Renal cortex interstitium (tissue), 11 donors: ENCODE results near the gene CRB2. TPM values are rescaled to one million over a fixed set of nuclear protein-coding genes. Genes with fewer than 3 reads are reported as not detected.

ENCODE experiments used
- DNase-seq, 11 donors: peaks; one replicate each; pipeline ENCODE4 v3.0.0-alpha.2; 2013; ENCODE audit warnings: low read depth in 9 of 11, low spot score in 4 of 11; ENCODE audit errors: extremely low read depth in 1 of 11
- polyA plus RNA-seq, 3 donors: library from polyadenylated mRNA; unstranded; fragments of 120-200 nt; gene quantifications; one replicate each; pipeline ENCODE4 v1.2.1, GENCODE V29; 2013; ENCODE audit not compliant: insufficient read length in 3 of 3

The CRB2 gene
- polyA plus RNA-seq, 3 donors = 20.0 to 30.0 (median 27.5) TPM

DNA sequence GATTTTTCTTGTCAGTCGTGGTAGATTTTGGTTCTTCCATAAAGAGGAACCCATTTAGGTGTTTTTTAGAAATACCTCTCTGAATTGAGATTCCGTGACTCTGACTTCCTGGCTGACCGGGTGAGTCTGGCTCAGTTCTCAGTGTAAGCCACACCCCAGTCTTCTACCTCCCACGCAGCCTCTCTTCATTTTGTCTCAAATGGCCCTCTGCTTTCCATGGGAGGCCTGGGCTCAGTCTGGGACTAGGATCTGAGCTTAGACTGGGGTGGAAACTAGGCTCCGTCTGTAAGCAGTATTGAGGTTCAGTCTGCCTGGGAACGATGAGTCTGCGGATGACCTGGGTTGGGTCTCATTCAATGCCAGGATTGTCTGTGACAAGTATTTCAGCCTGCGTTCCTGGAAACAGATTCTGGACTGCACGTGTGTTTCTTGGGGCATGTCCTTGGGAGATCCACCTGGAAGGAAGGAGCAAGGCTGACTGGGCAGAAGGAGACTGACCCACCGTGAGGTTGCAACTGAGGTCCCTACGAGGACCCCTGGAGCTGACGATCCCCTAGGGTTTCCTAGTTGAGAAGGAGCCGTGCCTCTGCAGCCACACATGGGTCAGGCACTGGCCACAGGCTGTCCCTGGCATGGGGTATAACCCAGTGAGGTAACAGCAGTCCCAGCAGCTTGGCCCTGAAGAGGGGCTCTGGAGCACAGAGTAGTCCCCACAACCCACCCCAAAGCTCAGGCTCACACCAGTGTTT is 12.4 kb upstream of the CRB2 start:
- DNase-seq = no peak

DNA sequence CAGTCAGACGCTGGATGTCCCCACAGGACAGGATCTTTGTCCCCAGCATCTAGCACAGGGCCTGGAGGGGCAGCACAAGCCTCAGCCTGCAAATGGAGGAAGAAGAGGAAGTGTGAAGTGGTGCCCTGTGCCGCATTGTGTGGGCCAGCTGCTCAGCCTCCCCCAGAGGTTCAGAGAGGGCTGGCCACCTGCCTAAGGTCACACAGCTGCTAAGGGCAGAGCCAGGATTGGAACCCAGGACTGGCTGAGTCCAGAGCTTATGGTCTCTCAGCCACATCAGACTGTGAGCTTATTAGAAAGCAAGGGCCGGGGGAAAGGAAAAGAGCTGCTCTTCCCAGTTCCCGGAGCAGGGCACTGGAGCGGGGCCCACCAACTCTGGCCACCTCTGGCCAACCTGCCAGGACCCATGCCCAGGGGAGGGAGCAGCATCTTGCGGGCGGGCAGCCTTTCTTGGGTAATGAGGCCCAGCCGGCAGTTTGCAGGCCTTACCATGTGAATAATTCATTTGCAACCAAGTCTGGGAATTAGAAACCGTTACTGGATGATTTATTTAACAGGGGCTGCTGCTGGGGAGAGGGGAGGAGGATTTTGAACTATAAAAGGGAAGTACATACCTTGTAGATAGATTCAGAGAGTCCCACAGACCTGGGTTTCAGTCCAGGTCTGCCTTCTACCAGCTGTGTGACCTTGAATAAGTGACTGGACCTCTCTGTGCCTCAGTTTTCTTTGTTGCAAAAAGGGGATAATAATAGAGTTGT is 11.6 kb upstream of the CRB2 start:
- no peak for DNase-seq

DNA sequence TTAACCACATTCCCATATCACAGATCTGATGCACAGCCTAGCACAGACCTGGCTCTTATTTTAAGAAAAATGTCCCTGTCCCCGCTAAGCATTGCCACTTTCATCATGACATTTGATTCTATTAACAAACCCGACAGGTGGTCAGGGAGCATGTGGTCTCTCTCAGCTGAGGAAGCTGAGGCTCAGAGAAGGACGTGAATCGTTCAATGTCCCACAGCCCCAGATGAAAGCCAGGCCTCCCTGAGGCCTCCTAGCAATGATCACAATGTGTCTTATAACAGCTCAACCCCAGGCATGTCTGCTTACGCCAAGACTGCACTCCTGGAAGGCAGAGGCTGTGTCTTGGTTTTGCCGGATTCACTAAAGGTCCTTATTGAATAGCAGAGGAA is 10.4 kb upstream of the CRB2 start:
- no peak for DNase-seq

DNA sequence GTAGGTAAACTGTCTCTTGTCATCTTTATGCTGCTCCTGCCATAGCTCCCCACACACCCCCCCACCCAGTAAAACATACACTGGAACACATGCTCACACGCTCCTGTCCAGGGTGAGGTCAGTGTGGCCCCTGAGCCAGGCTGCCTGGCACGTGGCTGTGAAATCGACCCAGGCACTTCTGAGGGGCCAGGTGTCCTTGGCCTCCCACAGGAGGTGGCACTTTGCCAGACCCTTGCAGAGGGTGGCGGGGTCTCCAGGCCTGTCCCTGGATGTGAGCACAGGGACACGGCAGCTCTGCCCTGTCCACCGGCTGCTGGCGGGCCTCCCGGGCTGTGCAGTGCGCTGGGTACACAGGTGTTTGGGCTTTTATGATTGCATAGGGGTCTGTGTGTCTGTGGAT is 10.0 kb upstream of the CRB2 start:
- no peak for DNase-seq

DNA sequence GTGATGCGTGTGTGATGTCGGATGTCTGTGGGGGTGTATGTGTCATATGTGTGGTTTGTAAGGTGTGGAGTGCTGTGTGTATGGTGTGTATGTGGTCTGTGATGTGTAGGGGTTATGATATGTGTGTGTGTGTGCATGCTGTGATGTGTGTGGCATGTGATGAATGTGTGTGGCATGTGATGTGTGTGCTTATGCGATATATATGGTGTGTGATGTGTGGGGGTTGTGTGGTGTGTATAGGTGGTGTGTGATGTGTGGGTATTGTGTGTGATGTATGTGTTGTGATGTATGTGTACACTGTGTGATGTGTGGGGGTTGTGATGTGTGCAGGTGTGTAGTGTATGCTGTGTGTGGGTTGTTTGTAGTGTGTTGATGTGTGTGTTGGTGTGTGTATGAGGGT is 9.2 kb upstream of the CRB2 start:
- DNase-seq = no peak

DNA sequence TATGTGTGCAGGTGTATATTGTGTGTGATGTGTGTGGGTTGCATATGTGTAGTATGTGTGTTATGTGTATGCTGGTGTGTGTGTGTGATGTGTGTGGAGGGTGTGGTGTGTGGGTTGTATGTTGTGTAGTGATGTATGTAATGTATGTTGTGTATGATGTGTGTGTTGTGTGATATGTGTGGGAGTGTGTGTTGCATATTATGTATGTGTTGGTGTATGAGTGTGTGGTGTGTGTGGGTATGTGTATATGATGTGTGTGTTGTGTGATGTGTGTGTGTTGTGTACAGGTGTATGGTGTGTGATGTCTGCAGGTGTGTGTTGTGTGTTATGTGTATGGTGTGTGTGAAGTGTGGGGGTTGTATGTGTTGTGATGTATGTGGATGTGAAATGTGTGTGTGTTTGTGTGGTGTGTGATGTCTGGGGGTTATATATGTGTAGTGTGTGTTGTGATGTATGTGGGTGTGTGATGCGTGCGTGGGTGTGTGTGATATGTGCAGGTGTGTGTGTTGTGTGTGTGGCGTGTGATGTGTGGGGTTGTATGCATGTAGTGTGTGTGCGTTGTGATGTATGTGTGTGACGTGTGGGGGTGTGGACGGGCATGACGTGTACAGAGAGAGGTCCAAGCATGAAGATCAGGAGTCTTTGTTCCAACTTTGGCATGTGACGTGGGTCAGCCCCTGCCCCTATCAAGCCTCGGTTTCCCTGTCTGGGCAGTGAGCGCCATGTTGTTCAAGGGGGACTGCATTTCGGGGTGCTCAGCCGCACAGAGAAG is 8.5 kb upstream of the CRB2 start:
- no peak for DNase-seq

DNA sequence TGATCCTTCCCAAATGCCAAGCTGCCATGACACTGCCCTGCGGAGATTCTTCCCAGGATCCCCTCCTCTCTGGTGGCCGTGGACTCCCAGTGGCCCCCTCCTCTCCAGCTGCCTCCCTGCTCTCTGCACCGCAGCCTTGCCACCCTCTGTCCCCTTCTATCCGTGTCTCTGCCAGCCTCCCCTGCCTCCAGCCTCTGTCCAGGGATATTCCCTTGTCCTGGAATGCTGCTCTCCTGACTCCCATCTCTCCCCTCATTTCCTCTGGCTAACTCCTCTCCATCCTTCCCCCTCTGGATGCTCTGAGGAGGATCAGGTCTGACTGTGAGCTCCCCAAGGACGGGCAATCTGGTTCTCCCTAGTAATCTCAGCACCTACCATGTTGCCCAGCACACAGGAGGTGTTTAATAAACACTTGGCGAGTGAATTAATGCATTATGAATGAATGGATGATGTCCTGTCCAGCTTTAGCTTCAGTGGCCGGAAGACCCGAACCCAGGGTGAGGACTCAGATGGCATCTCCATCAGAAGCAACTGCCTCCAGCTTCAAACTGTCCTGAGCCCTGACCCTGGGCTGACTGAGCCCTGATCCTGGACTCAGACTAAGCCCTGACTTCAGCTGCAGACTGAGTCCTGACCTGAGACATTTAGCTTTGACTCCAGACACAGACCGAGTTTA is 7.5 kb upstream of the CRB2 start:
- no peak for DNase-seq

DNA sequence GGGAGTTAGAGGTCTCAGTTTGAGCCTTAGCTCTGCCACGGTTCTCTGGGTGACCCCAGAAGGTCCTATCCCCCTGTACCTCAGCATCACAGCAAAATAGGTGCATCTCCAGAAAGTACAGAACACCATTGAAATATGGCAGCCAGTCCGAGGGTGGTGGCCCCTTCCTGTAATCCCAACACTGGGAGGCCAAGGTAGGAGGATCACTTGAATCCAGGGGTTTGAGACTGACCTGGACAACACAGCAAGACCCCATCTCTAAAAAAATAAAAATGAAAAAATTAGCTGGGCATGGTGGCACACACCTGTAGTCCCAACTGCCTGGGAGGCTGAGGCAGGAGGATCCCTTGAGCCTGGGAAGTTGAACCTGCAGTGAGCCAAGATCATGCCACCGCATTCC is 7.0 kb upstream of the CRB2 start:
- no peak for DNase-seq

DNA sequence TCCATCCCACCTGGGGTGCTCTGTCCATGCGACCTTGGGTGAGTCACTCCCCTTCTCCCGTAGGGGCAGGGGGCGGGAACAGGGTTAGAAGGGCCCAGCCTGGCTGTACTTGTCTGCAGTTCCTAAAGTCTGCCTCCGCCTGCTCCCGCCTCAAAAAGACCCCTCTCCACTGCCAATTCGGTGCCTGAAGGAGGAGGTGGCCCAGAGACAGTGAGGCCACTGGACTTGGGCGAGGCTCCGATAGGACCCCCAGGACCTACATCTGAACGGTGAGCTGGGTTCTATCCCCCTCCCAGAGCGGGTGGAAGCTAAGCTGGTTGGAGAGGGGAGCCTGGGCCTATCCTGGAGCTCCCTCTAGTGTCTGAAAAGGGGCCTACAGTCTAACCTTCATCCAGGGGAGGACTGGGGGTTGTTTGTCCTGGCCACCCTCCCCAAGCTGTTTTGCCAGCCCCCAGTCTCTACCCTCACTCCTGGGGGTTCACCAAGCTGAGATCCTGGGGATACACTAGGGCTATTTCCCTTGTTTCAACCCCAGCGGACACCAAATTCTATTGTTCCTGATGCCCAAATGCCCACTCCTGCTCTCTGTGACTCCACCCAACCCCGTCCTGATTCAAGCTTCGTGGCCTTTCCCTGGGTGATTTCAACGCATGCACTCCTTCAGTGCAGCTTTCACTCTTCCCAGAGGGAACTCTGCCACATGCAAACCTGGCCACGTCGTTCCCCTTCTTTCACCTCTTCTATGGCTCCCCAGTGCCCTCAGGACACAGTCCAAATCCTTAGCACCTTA is 6.1 kb upstream of the CRB2 start:
- peak in 2 of 11 donors; percentile 58 to 60 for DNase-seq

DNA sequence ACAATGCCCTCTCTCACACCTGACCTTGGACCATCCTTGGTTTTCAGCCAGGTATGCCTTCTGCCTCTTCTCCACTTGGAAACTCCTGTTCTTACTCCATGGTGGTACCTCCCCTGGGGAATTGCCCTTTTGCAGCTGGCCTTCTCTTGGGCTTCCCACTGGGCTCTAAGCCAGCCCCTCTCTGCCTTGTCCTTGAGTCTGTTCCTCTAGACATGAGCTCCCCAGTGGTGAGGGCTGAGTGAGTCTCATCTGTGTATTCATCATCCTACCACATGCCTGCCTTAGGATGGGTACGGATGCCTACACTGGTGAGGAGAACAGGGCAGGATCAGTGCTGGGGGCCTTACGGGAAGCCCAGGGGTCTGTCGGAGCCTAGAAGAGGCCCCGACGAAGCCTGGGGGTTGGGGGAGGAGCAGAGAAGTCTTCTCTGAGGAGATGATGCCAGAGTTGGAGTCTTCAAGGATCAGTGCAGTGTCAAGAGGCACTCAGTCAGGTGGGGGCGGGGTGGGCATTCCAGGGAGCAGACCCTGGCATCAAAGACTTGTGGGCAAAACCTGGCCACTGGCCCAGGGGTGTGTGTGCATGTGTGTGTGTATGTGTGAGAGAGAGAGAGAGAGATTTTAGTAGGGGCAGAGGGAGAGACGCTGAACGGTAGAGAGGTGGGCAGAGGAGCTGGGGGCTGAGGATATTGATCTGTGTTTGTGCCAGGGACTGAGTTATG is 5.2 kb upstream of the CRB2 start:
- no peak for DNase-seq

DNA sequence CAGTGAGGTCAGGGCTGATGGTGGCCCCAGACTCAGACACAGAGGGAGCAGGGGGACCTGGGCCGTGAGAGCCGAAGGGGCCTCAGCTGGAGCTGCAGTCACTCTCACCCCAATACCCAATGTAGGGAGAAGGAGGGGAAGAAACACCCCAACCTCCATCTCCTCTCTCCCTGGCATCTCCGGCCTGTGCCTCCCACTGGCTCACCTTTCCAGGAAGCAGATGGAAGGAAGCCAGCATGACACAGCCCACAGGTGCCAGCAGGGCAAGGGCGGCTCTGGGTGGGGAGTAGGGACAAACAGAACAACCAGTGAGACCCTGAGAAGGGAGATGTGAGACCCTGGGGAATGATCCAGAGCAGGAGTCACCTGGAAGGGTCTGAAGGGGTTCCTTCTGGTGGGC is 3.0 kb upstream of the CRB2 start:
- no peak for DNase-seq

DNA sequence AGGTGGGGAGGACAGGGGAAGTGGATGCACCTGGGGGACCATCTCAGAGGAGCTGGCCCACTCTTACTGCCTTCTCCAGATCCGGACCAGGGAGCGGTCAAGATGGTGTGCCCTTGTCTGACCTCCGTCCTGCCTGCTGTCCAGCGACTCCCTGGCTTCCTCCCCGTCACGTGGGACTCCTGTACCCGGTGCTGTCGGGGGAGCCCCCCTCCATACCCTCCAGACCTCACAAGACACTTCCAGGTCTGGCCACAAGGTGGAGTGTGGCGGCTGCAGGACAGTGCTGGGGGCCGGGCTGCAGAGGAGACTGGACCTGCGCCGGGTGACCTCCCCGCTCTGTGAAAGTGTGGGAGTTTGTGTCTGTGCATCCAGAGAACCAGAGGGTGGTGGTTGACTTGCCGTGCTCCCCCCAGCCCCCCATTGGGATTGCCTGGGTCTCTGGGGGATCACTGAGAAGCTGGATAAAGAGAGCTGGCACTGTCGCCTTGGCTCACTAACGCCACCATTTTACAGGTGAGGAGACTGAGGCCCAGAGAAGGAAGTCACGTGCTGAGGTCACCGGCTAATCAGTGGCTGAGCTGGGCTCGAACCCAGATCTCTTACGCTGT is 1.9 kb upstream of the CRB2 start:
- peak in 2 of 11 donors; percentile 67 to 75 for DNase-seq

DNA sequence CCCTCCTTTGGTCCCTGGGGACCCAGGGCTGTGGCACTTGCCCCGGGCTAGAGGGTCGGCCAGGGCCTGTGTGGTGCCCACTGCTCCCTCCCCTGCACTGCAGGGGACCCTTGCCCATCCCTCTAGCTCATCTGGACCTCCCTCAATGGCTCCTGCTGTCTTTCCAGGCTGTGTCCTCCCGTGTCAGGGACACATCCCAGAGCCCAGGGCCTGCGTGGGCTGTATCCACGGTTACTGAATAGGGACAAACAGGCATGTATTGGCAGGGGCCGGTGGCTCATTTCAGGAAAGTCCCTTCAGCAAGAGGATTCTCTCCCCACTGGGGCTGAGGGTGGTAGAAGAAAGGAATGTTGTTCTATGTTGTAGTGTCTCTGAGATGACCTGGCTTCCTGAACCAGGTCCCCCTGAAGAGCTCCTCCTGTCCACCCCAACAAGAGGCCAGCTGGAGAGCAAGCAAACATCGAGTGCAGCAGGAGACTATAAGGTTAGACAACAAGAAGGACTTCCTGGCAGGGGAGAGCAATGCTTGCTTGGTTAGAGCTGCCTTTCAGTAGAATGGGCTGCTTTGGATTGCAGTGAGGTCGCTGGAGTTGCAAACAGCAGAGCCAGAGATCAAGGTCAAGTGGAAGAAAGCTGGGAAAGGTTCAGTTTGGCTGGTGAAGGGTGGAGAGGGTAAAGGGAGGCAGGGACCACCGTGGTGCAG is 1.0 kb upstream of the CRB2 start:
- DNase-seq = no peak

DNA sequence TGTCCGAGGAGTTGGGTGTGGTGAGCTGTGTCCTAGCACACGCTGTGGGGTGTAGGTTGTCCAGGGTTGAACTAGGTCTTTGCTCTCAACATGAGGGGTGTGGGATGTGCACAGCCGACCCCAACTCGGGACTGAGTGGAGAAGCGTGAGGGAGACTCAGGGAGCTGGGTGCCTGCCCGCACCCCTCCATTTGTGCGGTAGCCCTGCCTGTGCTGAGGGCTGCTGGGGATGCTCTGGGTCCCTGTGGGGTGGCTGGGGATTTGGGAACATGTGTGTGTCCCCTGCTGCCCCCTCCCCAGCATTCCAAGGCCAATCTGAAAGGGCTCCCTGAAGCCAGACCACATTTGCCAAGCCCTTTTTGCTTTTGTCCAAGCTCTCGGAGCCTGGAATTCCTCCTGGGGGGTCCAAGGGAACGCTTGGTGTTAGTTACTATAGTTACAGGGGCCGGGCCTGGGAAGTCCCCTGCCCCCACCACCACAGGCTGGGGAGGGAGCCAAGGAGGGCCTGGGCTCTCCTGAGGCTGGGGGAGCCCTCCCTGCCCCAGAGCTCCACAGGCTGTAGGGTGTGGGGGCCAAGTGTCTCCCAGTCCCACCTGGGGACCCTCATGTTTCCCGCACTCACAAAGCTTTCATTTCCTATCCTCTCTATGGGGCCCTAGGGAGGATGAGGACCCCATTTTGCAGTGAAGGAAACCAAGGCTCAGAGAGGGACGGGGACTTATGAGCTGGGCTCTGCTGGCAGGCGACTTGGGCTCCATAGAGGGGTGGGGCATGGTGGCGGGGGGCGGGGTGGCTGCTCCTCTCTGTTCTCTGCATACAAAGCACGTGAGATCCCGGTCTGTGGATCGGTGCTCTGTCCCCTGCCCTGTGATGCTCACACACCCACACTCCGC is 1.1 kb downstream of the CRB2 start:
- DNase-seq = no peak

DNA sequence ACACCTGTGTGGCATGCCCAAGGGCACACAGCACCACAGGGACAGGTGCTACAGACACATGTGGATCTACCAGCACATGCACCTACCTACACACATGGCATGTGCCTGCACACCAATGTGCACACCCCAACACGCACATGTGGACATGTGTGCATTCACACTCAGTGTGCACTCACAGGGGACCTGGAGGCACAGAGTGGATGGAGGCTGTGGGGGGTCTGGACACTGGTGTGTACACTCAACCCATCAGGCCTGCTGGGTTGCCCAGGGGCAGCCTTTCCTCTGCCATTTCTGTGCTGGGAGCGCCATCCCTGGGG is 1.7 kb downstream of the CRB2 start:
- DNase-seq = no peak

DNA sequence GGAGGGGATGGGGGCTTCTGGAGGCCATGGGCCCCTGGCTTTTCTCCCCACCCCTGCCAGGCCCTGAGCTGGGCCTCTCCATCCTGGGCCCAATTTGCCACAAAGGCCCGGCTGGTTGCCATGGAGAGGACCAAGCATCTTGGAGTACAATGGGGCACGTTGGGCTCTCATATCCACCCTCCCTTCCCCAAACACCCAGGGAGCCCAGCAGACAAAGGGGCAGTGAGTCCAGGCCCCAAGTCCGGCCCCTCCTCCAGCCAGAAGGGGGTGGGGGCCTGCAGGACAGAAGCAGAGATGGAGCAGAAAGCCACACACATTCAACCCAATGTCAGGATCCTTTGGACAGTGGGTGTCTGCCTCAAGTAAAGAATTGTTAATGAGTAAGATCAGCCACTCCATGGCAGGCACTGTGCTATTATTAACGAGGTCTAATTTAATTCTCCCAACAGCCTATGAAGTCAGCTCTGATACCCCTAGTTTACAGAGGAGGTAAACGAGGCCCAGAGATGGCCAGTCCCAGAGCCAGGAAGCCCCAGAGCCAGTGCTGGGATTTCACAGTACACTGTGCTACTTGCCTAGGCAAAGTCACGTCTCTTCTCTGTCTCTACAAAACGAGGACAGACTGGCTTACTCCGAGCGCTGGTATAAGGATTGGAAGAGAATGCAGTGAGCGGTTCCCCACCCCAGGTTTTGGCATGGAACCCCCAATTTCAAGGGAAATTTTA is 2.3 kb downstream of the CRB2 start:
- DNase-seq = no peak
